Loucy (cell line): ENCODE data around the gene GPR55.

Experiments
- H2AFZ ChIP-seq: fragments of 200-600 bp; sonication (generic); 2 replicates; pipeline ENCODE4 v1.6.0; 2016; ENCODE audit warnings: antibody characterized with exemption, mild to moderate bottlenecking, low read length, moderate library complexity
- H3F3A ChIP-seq: fragments of 200-600 bp; 2 replicates; pipeline ENCODE4 v1.6.0; 2016; ENCODE audit warnings: antibody characterized with exemption, low read depth, mild to moderate bottlenecking
- H3K27me3 ChIP-seq: fragments of 200-600 bp; sonication (generic); 2 replicates; pipeline ENCODE4 v1.6.1; 2014; ENCODE audit warnings: low read length, mild to moderate bottlenecking; ENCODE audit not compliant: insufficient read depth, poor library complexity, severe bottlenecking
- H3K36me3 ChIP-seq: fragments of 200-600 bp; sonication (generic); 2 replicates; pipeline ENCODE4 v1.6.1; 2016; ENCODE audit warnings: low read length; ENCODE audit not compliant: insufficient read depth
- H3K4me1 ChIP-seq: fragments of 200-600 bp; sonication (generic); 2 replicates; pipeline ENCODE4 v1.5.1; 2014; ENCODE audit warnings: low read length, mild to moderate bottlenecking; ENCODE audit not compliant: insufficient read depth, poor library complexity, severe bottlenecking
- H3K4me2 ChIP-seq: fragments of 200-600 bp; sonication (generic); 2 replicates; pipeline ENCODE4 v1.6.0; 2014; ENCODE audit warnings: antibody characterized with exemption, low read length, low read depth, mild to moderate bottlenecking; ENCODE audit not compliant: poor library complexity, severe bottlenecking
- H3K4me3 ChIP-seq: fragments of 200-600 bp; sonication (generic); 2 replicates; pipeline ENCODE4 v1.5.1; 2014; ENCODE audit warnings: low read length, mild to moderate bottlenecking, mixed read lengths; ENCODE audit not compliant: poor library complexity, severe bottlenecking
- H3K79me2 ChIP-seq: fragments of 200-600 bp; sonication (generic); 2 replicates; pipeline ENCODE4 v1.6.1; 2014; ENCODE audit warnings: low read length; ENCODE audit not compliant: insufficient read depth
- H3K9ac ChIP-seq: fragments of 200-600 bp; sonication (generic); 2 replicates; pipeline ENCODE4 v1.6.0; 2014; ENCODE audit warnings: mild to moderate bottlenecking, low read depth, low read length, moderate library complexity; ENCODE audit not compliant: poor library complexity, severe bottlenecking
- H3K9me2 ChIP-seq: fragments of 200-600 bp; sonication (generic); replicated peaks from 2 replicates; pipeline ENCODE4 v1.6.1; 2016; ENCODE audit warnings: low read depth, low read length, mixed read lengths
- H3K9me3 ChIP-seq: fragments of 200-600 bp; sonication (generic); 2 replicates; pipeline ENCODE4 v1.6.1; 2014; ENCODE audit warnings: mild to moderate bottlenecking, antibody characterized with exemption, low read length, low read depth; ENCODE audit not compliant: insufficient read depth
- H4K20me1 ChIP-seq: fragments of 200-600 bp; sonication (generic); 2 replicates; pipeline ENCODE4 v1.6.0; 2014; ENCODE audit warnings: antibody characterized with exemption, low read length, mild to moderate bottlenecking; ENCODE audit not compliant: insufficient read depth, poor library complexity, severe bottlenecking
- CTCF ChIP-seq: fragments of 200-600 bp; sonication (generic); conservative IDR thresholded peaks from 2 replicates; pipeline ENCODE4 v1.5.1; 2014; ENCODE audit warnings: mild to moderate bottlenecking, antibody characterized with exemption, low read length
- EZH2phosphoT487 ChIP-seq: fragments of 200-600 bp; IDR thresholded peaks from 2 replicates; pipeline ENCODE4 v1.6.1; 2018; ENCODE audit warnings: antibody characterized with exemption, mild to moderate bottlenecking, moderate library complexity, borderline replicate concordance

The GPR55 gene

GRCh38 chr2:230886206-230886605, 38.8 kb downstream of the GPR55 start:
- H3K4me2 ChIP-seq: no peak overlapping the region
- H3K4me3 ChIP-seq: no peak overlapping the region
- TF ChIP-seq EZH2phosphoT487 (no peak), CTCF (no peak)
- H3F3A ChIP-seq: no peaks in the 10 kb centered on the region
- H4K20me1 ChIP-seq: no peaks in the 10 kb centered on the region
- no peaks in the 10 kb centered on the region for H3K9me2 ChIP-seq
- H3K27me3 ChIP-seq: no peaks in the 10 kb centered on the region
- no peaks in the 10 kb centered on the region for H3K79me2 ChIP-seq
- H3K4me1 ChIP-seq: no peaks in the 10 kb centered on the region
- no peaks in the 10 kb centered on the region for H3K36me3 ChIP-seq
- no peak overlapping the region for H2AFZ ChIP-seq
- H3K9me3 ChIP-seq: no peaks in the 10 kb centered on the region
- H3K9ac ChIP-seq: no peak overlapping the region

GRCh38 chr2:230885463-230886130, 39.4 kb downstream of the GPR55 start:
- H3K9me3 ChIP-seq: no peaks in the 10 kb centered on the region
- TF ChIP-seq CTCF: no peak
- no peak for TF ChIP-seq EZH2phosphoT487
- H3K9ac ChIP-seq: no peak overlapping the region

GRCh38 chr2:230881840-230882239, 43.2 kb downstream of the GPR55 start:
- peaks cover 30% of the 10 kb centered on the region; the same call in 1 of the 2 replicates for H3K36me3 ChIP-seq
- H3K9me3 ChIP-seq: no peaks in the 10 kb centered on the region
- TF ChIP-seq CTCF (no peak), EZH2phosphoT487 (no peak)
- H3K27me3 ChIP-seq: no peaks in the 10 kb centered on the region
- no peak overlapping the region for H3K4me2 ChIP-seq
- H3K9ac ChIP-seq: no peak overlapping the region
- H3K4me1 ChIP-seq: peaks cover 3% of the 10 kb centered on the region
- H4K20me1 ChIP-seq: no peaks in the 10 kb centered on the region
- H3F3A ChIP-seq: 0 out of 2 replicates have a peak, but pooled peaks cover 3% of the 10 kb centered on the region
- H2AFZ ChIP-seq: no peak overlapping the region
- no peaks in the 10 kb centered on the region for H3K79me2 ChIP-seq
- H3K9me2 ChIP-seq: no peaks in the 10 kb centered on the region
- no peak overlapping the region for H3K4me3 ChIP-seq

More at GRCh38 chr2:230885463-230886130, 39.4 kb downstream of the GPR55 start:
- no peak overlapping the region for H2AFZ ChIP-seq
- H3K4me3 ChIP-seq: no peak overlapping the region
- H3K9me2 ChIP-seq: no peaks in the 10 kb centered on the region
- no peaks in the 10 kb centered on the region for H3F3A ChIP-seq
- no peaks in the 10 kb centered on the region for H4K20me1 ChIP-seq
- no peaks in the 10 kb centered on the region for H3K79me2 ChIP-seq
- H3K36me3 ChIP-seq: no peaks in the 10 kb centered on the region
- H3K4me1 ChIP-seq: no peaks in the 10 kb centered on the region
- no peaks in the 10 kb centered on the region for H3K27me3 ChIP-seq
- H3K4me2 ChIP-seq: no peak overlapping the region
